Stimulated activated CD8-positive, alpha-beta memory T cell treated with anti-CD3 and anti-CD28 coated beads, Interleukin-2, amount 100 ng/mL, for 48 hours (primary cell): ENCODE data around the gene PCBP2.

Experiments
- DNase-seq, 2 donors: peaks; one replicate each; pipeline ENCODE4 v3.0.0-alpha.2; 2020; ENCODE audit warnings: low read depth in 2 of 2

Gene PCBP2

GRCh38 chr12:53493610-53494391 lies 41.9 kb downstream of the PCBP2 start:
- no peak for DNase-seq

GRCh38 chr12:53495903-53496751 lies 44.2 kb downstream of the PCBP2 start:
- DNase-seq = no peak

DNA sequence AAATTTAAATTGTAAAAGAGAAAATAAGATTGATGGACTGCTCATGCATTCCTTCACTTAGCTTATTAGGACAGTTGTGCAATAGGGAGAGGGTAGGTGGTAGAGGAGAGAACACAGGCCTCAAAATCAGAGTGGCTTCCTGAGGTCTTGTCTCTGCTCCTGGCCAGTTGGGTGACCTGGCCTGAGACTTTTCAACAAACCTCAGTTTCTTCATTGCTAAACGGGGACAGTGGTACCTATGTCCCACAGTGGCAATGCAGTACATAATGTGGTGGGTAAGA lies 44.8 kb downstream of the PCBP2 start:
- no peak for DNase-seq

- no peak for DNase-seq
Observed at GRCh38 chr12:53497461-53497860, 45.6 kb downstream of the PCBP2 start.

DNA sequence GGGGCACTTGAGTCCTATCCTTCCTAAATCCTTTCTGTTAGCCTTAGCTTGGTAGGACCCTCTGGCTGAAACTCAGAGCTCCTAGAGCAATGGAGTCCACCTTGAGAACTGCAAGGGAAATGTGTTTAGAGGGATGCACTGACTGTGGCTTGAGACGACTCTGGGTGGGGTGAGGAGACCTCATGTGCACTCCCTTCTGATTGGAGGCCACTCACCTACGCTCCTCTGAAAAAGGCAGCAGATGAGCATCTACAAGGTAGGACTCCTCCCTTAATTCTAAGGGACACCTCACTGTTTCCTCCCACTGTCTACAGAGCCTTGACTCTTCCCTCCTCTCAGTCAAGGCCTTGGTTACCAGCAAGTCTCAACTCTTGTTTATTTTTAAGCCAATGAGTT lies 46.3 kb downstream of the PCBP2 start:
- DNase-seq = no peak

GRCh38 chr12:53499266-53500141 lies 47.6 kb downstream of the PCBP2 start, which contains the start of gene MAP3K12:
Gene MAP3K12, minus strand, starts transcription at chr12:53499458. Its CDS starts 12,067 bp downstream, at chr12:53487391.
- peak; percentile 49 to 51 for DNase-seq

DNA sequence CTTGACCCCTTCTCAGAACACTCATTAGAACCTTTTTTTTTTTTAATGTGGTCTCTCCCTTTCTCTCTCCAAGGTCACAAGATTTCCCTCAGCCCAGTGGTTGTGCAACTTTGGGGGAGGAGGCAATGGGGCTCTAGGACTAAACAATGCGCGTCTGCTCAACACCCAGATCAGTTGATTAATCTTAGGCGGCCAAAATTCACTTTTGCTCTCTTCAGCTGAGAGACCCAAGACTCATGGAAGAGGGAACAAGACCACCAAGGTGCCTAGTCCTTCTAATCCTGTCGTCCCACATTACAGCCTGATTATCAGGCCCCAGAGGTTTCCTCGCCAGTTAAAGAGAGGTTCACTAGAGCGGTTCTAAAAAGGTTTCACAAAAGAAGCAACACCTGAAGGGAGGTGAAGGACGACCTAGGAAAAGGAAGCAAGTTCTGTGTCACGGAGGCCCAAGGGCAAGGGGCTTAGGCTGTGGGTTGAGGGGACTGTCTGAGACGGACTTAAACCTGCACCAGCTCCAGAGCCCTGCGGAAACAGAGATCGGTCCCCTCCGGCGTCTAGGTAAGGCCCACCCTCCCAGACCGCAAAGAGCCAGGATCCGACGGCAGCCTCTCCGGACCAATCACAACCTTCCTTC lies 48.4 kb downstream of the PCBP2 start:
- no peak for DNase-seq

- DNase-seq = peak; percentile 91 to 97
Observed at GRCh38 chr12:53500776-53501614, 49.1 kb downstream of the PCBP2 start, which contains the start of gene TARBP2. Gene TARBP2, plus strand, starts transcription at chr12:53501283. Its CDS starts 126 bp downstream, at chr12:53501409.

DNA sequence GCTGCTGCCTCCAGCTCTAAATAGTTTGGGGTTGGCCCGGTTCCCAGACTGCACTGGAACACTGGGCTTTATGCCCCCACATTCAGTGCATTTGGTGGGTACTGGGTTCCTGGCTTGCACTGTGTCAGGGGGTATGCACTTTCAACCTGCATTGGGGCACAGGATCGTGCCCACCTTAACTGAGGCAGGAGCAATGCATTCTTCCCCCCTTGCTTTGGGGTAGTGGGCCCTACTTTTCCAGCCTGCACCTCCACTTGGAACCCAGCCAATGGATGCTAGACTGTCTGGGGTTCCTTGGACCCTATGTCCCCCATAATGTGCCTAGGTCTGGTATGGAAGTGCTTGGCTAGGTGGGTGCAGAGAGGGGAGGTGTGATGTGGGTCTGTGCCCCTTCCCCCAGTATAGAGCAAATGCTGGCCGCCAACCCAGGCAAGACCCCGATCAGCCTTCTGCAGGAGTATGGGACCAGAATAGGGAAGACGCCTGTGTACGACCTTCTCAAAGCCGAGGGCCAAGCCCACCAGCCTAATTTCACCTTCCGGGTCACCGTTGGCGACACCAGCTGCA lies 49.8 kb downstream of the PCBP2 start:
- no peak for DNase-seq

- no peak for DNase-seq
Observed at GRCh38 chr12:53502331-53502730, 50.4 kb downstream of the PCBP2 start.

- no peak for DNase-seq
Observed at GRCh38 chr12:53502983-53503728, 51.3 kb downstream of the PCBP2 start.

- no peak for DNase-seq
Observed at GRCh38 chr12:53504004-53504920, 52.4 kb downstream of the PCBP2 start.

GRCh38 chr12:53505086-53505485 lies 53.2 kb downstream of the PCBP2 start:
- DNase-seq = no peak

- DNase-seq = no peak
Observed at GRCh38 chr12:53505555-53506449, 53.9 kb downstream of the PCBP2 start.

- no peak for DNase-seq
Observed at GRCh38 chr12:53506450-53506785, 54.5 kb downstream of the PCBP2 start.

- DNase-seq = no peak
Observed at GRCh38 chr12:53506881-53507602, 55.1 kb downstream of the PCBP2 start, which contains the start of gene NPFF. Gene NPFF, minus strand, starts transcription at chr12:53507484. Its CDS starts 10 bp downstream, at chr12:53507474.

- DNase-seq = no peak
Observed at GRCh38 chr12:53507603-53507885, 55.6 kb downstream of the PCBP2 start.
